Islet of Langerhans (tissue), 1 donor: ENCODE measurements around the gene PPARG.

Experiments
- FAIRE-seq: peaks from one replicate; lab custom pipeline; 2011; peaks lifted over from hg19 to GRCh38; lab: Jason Lieb, UNC

The PPARG gene

GRCh38 chr3:12313519-12313918, 24.6 kb downstream of the PPARG start:
- FAIRE-seq: no peak

- FAIRE-seq: no peak
Observed at GRCh38 chr3:12316253-12316652, 27.4 kb downstream of the PPARG start.

- FAIRE-seq: no peak
Observed at GRCh38 chr3:12316729-12317351, 28.0 kb downstream of the PPARG start.

- FAIRE-seq: no peak
Observed at GRCh38 chr3:12317914-12318313, 29.0 kb downstream of the PPARG start.

GRCh38 chr3:12318758-12319621, 30.1 kb downstream of the PPARG start:
- no peak for FAIRE-seq

GRCh38 chr3:12321015-12321414, 32.1 kb downstream of the PPARG start:
- FAIRE-seq: no peak

- FAIRE-seq: no peak
Observed at GRCh38 chr3:12323237-12323636, 34.4 kb downstream of the PPARG start.

GRCh38 chr3:12325586-12326515, 37.0 kb downstream of the PPARG start:
- FAIRE-seq: no peak

GRCh38 chr3:12327021-12327420, 38.2 kb downstream of the PPARG start:
- no peak for FAIRE-seq

GRCh38 chr3:12328132-12328836, 39.4 kb downstream of the PPARG start:
- no peak for FAIRE-seq

GRCh38 chr3:12328837-12329462, 40.1 kb downstream of the PPARG start:
- no peak for FAIRE-seq

GRCh38 chr3:12334786-12335185, 45.9 kb downstream of the PPARG start:
- no peak for FAIRE-seq

GRCh38 chr3:12335421-12335820, 46.6 kb downstream of the PPARG start:
- no peak for FAIRE-seq

GRCh38 chr3:12336099-12336498, 47.2 kb downstream of the PPARG start:
- no peak for FAIRE-seq

GRCh38 chr3:12338595-12339546, 50.0 kb downstream of the PPARG start:
- FAIRE-seq: no peak

- no peak for FAIRE-seq
Observed at GRCh38 chr3:12339701-12340480, 51.0 kb downstream of the PPARG start.

- FAIRE-seq: no peak
Observed at GRCh38 chr3:12340506-12340905, 51.6 kb downstream of the PPARG start.

GRCh38 chr3:12342151-12342550, 53.3 kb downstream of the PPARG start:
- FAIRE-seq: no peak

GRCh38 chr3:12343047-12343501, 54.2 kb downstream of the PPARG start:
- FAIRE-seq: no peak
